Glomerular endothelial cell (primary cell): Measurements from ENCODE around the gene IFIH1. TPM values are rescaled to one million over a fixed set of nuclear protein-coding genes. Genes with fewer than 3 reads are reported as not detected.

Experiments used
- DNase-seq: peaks from one replicate; pipeline ENCODE4 v3.0.0-alpha.2; 2011; ENCODE audit warnings: low read depth, low spot score; ENCODE audit errors: extremely low read depth
- total RNA-seq: library from RNA; depleted of rRNA; stranded (reverse); fragments of >200 nt; gene quantifications from 2 replicates; pipeline ENCODE4 v1.2.3, GENCODE V29; 2015

Gene IFIH1
- total RNA-seq, 1 donor from 2014 or later = 42.4 TPM

DNA sequence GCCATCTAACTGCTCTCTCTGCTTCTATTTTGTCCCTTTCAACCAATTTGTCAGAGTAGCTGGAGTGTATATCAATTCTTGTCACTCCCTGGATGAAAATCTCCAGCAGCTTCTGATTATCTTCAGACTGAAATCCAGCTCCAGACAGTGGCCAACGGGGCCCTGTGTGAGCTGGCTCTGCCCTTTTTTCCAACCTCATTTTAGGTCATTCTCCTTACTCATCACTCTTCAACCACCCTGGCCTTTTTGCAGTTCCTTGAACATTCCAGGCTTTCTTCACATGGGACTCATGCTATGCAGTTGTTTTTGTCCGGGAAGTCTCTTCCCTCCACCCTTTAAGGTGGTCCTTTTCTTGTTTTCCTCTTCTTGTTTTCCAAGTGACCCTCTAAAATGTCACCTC, 59.8 kb downstream of the IFIH1 start:
- no peak for DNase-seq

DNA sequence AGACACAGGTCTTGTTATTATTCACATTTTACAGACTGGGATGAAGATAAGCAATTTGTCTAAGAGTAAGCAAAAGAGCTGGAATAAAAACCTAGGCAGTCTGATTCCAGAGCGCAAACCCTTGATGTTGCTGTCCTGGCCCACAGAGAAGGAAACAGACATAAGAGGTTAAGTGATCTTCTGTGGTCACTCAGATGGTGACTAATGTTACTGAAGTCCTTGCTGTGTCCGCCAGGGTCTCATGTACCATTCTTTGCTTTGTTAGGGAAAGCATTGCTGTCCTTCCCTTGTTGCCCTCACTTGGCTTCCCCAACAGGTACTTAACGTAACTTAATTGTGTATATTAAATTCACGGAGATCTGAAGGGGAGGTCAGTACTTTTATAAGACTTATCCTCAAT, 60.3 kb downstream of the IFIH1 start:
- DNase-seq = no peak

DNA sequence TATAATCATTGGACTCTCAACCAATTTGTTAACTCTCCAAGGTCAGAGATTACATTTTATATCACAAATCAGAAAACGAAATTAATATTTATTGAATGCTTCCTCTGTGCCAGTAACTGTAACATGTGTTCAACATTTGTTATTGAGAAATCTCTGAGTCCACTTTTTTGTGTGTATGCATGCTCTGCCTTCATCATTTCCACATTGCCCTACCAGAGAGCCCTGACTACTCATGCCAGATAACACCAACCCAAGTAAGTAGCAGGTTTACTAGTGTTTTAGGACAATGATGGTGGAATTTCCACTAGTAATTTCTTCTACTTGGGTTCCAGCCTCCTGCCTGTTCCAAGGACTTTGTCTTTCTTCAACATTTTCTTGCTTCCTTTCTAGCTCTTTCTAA, 61.1 kb downstream of the IFIH1 start:
- DNase-seq = no peak

DNA sequence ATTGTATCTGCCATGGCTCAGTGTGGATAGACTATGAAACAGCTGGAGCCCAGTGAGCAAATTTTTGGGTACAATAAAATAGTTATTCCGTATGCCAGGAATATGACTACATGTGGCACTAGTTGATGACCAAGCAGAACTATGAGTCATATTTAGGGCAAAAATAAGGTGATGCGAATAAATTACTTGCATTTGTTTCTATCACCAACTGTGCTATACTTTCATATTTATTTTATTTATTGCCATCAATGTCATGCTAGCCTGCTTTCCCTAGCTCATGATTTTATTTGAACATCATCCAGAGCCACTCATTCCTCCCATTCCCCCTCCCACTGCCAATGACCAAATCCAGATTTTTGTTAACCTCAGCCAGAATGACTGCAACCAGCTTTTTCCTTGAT, 61.9 kb downstream of the IFIH1 start:
- no peak for DNase-seq

DNA sequence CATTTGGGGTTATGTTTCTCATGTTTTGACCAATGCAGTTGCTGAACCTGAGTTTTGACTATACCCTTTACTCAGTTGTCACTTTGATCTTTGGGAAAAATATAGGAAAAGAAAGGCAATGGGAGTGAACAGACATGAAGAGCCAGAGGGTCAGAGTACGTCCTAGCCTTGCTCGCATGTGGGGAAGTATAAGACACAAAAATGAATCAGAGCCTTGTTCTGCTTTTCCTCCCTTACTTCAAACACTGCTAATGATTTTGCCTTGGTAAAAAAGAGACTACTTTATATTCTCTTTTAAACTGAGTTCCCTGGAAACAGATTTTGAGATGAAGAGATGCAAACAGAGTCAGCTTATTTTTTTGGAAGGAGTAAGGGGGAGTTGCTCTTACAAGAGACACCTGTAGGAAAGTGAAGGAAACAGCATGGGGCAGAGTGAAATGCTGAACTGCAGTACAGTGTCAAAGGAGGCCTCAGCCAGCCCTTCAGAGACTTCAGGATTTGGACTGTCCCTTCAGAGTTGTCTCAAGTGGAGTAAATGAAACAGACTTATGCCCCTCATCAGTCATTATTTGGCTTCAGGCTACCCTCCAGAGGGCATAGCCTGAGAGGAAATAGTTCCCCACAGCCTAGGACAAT, 64.1 kb downstream of the IFIH1 start:
- DNase-seq = no peak

DNA sequence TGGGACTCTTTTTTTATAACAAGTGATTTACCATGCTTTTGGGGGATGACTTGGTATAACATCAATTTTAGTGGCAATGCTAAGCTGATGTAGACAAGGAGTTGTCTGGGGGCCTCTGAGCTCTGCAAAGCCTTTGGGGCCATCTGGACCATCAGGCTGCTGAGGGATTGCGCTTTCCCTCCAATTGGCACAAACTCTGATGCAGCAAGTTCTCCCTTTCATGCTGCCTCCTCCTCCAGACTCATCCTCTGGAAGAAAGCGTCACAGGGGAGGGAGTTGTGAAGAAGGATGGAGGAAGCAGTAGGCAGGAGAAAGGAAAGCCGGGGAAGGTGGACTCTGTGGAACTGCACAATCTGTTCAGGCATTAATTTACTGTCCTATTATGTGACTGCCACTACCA, 65.0 kb downstream of the IFIH1 start:
- no peak for DNase-seq

DNA sequence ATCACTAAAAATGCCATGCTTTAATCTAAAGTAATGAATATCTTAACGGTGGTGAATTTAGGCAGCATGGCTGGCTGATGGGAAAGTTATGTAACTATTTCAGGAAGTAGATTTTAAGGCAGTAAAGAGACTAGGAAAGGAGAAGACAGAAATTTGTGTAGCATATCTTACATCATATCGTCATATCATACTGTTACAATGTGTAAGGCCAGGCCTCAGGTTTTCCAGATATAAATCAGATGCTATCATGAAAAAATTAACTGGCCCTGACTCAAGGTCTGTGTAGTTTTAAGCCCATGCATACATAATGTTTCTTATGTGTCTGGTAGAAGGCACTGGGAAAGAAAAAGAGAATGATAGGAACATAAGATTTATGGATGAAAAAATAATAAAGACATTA, 66.3 kb downstream of the IFIH1 start:
- DNase-seq = no peak

DNA sequence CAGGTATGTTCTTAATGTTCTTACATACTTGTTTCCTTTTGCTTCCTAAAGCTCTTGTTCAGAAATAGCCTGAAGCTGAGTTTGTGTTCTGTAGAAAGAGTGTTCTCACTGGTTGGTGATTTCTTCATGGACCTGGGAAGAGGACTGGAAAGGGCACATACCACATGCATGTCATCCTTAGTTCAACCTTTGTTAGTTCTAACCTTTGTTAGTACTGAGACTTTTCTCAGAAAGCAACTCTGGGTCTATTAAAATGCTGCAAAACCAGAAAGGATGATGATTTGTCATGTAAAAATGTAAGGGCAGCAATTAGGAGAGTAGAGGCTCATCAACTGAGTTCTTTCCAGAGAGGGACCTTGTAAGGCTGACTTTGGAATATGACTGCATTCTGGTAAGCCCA, 72.7 kb downstream of the IFIH1 start:
- no peak for DNase-seq

DNA sequence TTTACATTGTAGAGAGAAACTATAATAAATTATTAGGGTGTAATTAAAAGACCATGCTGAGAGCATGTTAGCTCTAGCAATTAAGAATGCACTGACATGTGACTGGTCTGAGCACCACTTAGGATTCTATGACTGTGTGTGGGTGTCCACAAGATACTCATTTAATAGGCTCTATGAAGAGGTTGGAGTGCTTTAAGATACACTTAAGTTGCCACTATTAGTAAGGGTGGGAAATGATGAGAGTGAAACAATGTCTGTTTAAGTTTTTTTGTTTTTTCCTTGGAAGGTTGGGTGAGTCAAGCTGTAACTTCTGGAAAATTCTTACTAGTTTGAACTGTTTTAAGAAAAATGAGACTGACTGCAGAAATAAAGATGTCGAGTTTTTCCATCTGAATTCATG, 73.4 kb downstream of the IFIH1 start:
- no peak for DNase-seq

DNA sequence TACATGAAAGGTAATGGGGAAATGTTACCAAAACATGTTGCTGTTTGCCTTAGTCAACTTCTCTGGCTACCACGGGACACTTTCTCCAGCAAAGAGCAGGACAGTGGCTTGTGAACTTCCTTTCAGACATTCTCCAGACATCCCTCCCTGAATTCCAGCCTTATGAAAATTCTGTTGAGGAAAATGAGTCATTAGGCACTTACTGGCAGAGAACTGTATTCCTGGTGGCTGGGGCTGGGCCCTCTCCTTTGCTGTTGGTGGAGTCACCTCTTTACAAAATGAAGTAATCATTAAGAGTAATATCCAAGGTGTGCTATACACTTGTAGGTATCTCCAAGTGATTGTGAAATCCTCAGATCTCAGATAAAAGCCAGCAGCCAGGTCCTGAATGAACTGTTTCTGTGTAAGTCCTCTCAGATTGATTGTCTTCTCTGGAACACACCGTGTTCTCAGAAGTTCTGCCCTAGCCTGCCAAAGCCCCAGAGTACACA, 73.9 kb downstream of the IFIH1 start:
- peak; percentile 85 for DNase-seq

DNA sequence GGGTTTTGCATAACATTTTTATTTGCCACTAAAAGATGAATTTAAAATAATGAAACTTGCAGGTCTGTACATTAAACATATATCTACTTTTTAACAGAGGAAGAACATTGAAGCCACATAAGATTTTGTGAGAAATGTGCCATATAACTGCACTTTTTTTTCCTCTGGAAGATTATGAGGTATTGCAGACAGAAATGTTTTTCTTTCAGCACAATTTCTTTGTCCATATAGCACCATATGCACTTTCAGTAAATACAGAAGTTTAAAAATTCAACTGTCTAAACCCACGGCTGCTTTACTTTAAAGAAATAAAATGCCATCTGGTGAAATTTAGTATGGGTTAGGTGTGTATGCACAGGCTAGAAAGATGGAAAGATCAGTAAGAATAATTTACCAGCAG, 74.8 kb downstream of the IFIH1 start:
- DNase-seq = no peak

DNA sequence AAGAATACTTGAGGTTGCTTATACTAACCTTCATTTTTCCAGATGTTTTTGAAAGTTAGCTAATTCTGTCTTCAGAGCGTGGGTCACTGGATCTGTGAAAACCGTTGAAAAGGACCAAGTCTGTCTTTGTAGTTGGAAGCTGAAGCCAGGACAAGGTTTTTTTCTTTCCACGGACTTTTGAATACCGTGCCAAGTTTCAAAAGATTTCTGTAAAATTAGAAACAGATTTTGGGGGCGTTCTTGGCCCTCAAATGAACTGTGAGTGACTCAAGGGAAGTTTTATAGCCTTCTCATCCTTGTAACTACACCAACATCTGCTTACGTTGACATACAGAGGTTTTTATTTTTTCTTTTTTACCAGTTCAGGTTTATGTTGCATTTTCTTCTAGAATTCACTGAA, 75.2 kb downstream of the IFIH1 start, which contains the start of gene FAP:
Gene FAP (minus strand): TSS at position 152 of the 400 bp plus-strand sequence. CDS start 118 bp downstream, at position 34.
- no peak for DNase-seq

DNA sequence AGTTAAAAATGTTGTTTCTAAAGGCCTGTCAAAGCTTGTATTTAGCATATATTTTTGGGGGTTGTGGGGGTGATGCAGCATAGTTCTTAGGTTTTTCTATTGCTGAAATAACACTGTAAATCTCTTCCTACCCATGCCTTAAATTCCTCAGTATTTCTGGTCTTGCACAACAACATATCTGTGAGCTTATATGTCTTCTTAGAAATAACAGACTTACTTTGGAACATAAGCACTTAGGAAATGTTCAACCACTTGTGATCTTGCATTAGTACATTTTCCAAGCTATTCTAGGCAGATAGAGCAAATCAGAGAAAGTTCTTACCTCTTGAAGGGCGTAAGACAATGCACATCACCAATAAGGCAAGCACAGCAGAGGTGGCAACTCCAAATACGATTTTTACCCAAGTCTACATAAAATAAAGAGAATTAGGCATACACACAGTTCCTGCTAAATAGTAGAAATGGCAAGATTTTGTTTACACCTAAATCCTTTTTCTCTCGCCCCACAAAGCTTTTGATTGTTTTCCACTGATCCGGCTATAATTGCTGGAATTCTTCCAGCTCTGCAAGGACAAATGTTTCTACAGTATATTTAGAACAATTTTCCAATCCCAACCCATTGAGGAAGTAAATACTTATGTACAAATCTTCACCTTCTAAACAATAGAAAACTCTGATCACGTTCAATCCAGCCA, 75.8 kb downstream of the IFIH1 start:
- no peak for DNase-seq

DNA sequence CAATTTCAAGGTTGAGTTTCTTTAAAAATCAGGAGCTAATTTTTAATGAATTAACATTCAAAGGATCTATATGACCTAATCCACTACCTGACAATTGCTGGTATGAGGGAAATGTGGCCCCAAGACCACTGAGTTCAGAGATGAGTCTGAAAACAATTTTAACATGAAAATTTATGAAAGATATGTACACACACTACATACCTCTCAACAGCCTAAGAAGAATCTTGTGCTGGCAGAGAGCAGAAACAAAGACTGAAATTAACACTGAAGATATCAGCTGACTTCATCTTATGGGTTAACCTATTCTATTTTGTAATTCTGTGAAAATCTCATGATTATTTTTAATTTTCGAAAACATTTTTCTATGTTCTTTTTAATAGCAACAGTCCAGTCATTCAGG, 76.9 kb downstream of the IFIH1 start:
- no peak for DNase-seq

DNA sequence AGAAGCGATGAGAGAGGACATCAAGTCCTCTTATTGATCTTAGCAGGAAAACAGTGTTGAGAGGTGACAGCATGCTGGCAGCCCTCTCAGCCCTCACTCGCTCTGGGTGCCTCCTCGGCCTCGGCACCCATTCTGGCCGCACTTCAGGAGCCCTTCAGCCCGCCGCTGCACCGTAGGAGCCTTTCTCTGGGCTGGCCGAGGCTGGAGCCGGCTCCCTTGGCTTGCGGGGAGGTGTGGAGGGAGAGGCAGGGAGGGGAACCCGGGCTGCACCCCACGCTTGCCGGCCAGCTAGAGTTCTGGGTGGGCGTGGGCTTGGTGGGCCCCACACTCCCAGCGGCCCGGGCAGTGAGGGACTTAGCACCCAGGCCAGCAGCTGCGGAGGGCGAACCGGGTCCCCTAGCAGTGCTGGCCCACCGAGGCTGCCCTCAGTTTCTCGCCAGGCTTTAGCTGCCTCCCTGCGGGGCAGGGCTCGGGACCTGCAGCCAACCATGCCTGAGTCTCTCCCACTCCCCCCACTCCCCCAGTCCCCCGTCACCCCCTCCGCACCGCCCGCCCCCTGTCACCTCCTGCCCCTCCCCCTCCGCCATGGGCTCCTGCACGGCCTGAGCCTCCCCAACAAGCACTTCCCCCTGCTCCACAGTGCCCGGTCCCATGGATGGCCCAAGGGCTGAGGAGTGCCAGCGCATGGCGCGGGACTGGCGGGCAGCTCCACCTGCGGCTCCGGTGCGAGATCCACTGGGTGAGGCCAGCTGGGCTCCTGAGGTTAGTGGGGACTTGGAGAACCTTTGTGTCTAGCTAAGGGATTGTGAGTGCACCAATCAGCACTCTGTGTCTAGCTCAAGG, 83.6 kb downstream of the IFIH1 start:
- no peak for DNase-seq

DNA sequence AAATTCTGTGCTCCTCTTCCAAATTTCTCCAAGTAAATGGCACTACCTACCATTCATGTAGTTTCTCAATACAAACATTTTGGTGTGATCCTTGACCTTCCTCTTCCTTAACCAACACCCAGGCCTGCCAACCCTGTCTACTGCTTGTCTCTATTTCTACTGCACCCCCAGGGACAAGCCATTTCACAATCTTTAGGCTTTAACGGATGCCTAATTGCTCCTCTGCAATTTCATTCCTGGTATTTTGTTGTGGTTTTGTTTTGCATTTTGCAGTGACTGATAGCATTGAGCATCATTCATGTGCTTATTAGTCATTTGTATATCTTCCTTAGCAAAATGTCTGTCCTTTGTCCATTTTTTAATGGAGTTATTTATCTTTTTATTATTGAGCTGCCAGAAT, 85.3 kb downstream of the IFIH1 start:
- no peak for DNase-seq

DNA sequence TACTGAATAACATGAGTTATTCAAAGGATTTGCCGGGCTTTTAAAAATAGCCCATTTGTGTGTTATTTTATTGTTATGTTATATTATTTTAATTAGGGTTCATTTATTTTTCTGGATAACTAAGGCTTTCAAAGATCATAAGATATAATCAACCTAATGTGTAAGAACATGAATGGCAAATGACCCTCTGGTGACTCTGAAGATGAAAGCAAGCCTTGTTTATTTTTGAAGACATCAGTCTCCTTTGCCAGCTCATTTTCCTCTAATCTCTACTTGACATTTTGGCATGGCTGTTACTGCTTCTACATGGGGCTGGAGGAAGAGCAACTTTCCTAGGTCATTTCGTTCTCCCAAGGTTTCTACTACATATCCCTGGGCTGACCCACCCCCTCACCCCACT, 85.8 kb downstream of the IFIH1 start:
- DNase-seq = no peak

DNA sequence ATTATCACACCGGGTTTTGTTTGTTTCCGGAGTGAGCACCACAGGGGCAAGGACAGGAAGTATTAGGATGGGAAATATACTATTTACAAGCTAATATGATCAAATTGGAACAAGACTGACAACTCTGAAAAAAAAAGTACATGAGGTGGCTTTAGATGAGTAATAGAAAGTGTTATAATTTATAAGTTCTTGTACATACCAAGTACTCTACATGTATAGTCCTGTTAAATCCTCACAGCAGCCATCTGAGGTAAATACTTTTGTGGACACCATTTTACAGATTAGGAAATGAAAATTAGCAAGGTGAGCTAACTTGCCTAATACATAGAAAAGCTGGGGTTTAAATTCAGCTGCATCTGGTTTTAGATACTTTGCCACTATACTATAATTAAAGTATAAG, 86.5 kb downstream of the IFIH1 start:
- no peak for DNase-seq

DNA sequence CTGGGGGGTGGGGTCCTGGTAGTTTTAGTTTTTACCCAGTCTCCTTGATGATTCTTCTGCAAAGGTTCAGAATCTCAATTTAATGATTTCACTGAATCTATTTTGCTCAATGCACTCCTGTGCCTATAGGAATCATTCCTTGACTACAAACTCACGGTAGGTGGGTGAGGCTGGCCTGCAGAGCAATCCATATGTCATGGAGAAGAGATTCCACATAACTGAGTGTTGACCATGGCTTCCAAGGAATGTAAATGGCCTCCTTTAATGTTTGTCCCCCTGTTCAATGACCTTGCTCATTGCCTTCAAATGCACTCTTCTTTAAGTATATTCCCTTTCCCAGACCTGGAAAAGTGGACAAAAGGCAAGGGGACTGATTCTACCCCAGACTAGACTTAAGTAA, 87.7 kb downstream of the IFIH1 start:
- no peak for DNase-seq

DNA sequence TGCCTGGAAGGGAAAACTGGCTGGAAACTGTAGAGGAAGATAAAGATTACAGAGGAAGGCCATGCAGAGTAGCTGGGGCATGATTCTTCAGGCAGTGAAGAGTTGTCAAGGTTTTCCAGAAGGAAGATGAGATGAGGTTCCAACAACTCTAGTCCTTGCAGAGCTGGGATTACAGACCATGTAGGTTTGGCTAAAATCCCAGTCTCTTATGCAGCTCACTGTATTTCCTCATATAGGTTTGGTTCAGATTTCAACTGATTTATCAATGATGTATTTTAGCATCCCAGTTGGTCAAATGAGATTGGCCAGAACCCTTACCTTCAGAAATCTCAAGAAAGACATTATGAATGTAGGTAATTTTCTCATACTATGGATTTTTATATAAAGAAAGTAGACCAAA, 91.6 kb downstream of the IFIH1 start:
- DNase-seq = no peak

DNA sequence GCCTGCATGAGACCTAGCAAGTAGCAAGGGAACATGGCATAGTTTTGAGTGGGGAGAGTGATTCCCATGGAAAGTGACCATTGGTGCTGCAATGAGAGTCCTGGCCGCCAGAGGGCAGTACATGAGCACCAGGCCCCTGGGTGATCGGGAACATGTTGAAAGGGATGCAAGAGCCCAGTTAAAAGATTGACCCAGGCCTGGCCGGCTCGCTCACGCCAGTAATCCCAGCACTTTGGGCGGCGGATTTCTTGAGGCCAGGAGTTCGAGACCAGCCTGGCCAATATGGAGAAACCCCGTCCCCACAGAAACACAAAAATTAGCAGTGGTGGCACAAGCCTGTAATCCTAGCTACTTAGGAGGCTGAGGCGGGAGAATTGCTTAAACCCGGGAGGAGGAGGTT, 97.4 kb downstream of the IFIH1 start:
- peak; percentile 18 for DNase-seq

DNA sequence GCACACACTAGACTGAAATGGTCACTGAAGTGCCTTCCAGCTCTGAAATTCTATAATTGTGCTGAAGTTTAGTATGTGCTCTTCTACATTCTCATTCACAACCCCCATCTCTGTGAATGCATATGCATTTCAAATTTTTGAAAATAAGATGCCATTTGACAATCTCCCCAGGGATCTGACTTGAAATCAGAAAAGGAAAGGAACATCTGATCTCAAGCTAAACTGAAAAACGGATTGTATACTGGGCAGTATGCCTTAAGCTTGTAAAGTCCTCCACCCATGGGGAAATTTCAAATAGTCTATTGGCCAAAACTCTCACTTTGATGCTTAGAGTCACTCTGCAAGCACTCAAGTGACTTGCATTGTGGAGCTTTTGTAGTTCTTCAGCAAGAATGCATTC, 98.1 kb downstream of the IFIH1 start:
- no peak for DNase-seq
